Right lobe of liver (tissue), 4 donors: Measurements from ENCODE around the gene TLE3.

ENCODE experiments used
- CTCF ChIP-seq, 4 donors: fragments of 200-600 bp in 3 of 4; fragments of 450-650 bp in 1 of 4; IDR thresholded peaks; one replicate each; pipeline versions ENCODE4 v1.5.1 to v1.8.0; 2016 to 2022; ENCODE audit warnings: antibody characterized with exemption in 4 of 4, mild to moderate bottlenecking in 2 of 4
- POLR2A ChIP-seq: fragments of 450-650 bp; IDR thresholded peaks from one replicate; pipeline ENCODE4 v1.6.1; 2017; ENCODE audit warnings: antibody characterized with exemption, mild to moderate bottlenecking
- donor health status: DM: no; HTN: no; CAD: no.
- donor health status: DM: no; HTN: no; CAD: no.
- donor health status: DM: no; HTN: yes; CAD: no.

- TF ChIP-seq CTCF (IDR thresholded peaks at IDR 0.05) (no peak), POLR2A (no peak)
Measured at GRCh38 chr15:69997813-69998212, 99.9 kb downstream of the TLE3 start.
